ENCODE results near the gene FBXO10. TPM values are rescaled to one million over a fixed set of nuclear protein-coding genes. Genes with fewer than 3 reads are reported as not detected.

FBXO10 gene
- total RNA-seq, 1 donor, result 16.4 TPM

DNA sequence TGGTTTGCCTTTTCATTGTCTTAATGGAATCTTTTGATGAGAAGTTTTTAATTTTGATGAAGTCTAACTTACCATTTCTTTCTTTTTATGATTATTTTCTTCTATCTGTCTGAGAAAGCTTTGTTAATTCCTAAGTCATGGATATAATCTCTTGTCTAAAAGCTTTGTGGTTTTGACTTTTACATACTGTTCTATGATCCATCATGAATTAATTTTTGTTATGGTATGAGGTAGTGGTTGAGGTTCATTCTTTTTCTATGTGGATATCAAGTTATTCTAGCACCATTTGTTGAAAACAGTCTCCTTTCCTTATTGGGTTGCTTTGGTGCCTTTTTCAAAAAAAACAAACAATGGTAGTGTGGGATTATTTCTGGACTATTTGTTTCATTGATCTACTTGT, 20.4 kb downstream of the FBXO10 start:
- peak; percentile 11 for DNase-seq (ENCODE audit: low read depth)
- TF ChIP-seq, protein P1, sequence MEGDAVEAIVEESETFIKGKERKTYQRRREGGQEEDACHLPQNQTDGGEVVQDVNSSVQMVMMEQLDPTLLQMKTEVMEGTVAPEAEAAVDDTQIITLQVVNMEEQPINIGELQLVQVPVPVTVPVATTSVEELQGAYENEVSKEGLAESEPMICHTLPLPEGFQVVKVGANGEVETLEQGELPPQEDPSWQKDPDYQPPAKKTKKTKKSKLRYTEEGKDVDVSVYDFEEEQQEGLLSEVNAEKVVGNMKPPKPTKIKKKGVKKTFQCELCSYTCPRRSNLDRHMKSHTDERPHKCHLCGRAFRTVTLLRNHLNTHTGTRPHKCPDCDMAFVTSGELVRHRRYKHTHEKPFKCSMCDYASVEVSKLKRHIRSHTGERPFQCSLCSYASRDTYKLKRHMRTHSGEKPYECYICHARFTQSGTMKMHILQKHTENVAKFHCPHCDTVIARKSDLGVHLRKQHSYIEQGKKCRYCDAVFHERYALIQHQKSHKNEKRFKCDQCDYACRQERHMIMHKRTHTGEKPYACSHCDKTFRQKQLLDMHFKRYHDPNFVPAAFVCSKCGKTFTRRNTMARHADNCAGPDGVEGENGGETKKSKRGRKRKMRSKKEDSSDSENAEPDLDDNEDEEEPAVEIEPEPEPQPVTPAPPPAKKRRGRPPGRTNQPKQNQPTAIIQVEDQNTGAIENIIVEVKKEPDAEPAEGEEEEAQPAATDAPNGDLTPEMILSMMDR (IDR thresholded peaks at IDR 0.05; ENCODE audit: insufficient read depth, low read depth, low read length), result no peak

DNA sequence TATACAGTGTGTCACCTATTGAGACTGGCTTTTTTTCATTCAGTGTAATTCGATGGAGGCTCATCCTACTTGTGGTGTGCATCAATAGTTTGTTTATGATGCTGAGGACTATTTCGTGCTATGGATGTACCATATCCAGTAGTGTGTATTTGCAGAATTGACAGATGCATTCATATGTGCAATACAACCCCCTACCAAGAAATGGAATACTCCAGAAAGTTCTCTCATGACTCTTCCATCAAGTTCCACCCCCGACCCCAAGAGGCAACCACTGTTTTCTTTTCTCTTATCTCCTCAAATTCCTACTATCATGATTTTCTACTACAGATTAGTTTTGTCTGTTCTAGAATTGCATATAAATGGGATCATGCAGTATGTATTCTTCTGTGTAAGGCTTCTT, 21.9 kb downstream of the FBXO10 start:
- TF ChIP-seq, protein P1 (IDR thresholded peaks at IDR 0.05; ENCODE audit: insufficient read depth, low read depth, low read length), result no peak
- no peak for DNase-seq (ENCODE audit: low read depth)
- no peak overlapping the region for H3K4me3 ChIP-seq (ENCODE audit: low read depth, low read length)

More for the DNA sequence above, 20.4 kb downstream of the FBXO10 start:
- H3K4me3 ChIP-seq (ENCODE audit: low read depth, low read length), result no peak overlapping the region

DNA sequence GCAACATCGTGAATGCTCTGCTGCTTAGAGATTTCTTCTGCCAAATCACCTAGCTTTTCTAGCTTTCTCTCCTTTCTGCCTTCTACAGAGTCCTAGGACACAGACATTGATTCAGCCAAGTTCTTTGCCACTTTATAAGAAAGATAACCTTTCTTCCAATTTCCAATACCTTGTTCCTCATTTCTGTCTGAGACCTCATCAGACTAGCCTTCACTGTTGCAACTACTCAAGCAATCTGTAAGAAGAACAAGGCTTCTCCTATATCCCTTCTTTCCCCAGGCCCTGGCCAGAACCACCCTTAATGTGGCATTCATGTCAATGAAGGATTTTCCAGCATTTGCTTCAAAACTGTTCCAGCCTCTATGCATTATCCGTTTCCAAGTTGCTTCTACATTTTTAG, 24.3 kb downstream of the FBXO10 start:
- TF ChIP-seq, protein P1 (IDR thresholded peaks at IDR 0.05; ENCODE audit: insufficient read depth, low read depth, low read length), result no peak
- no peak overlapping the region for H3K4me3 ChIP-seq (ENCODE audit: low read depth, low read length)
- DNase-seq (ENCODE audit: low read depth), result no peak

DNA sequence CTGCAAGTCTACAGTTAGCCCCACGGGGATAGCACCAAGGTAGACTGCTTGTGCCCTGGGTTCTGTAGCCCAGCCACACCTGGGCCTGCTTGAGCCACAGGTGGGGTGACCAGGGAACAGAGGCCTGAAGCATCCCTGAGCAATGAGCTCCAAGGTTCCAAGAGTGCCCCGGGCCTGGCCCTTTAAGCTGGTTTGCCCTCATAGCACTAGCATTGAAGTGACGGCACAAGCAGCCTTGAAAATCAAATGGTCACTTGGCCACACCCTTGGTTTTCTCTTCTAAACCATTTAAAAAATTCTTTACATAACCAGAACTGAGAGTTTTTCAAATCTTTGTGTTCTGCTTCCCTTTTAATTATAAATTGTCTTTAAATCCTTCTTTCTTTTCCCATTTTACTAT, 24.7 kb downstream of the FBXO10 start:
- DNase-seq (ENCODE audit: low read depth), result no peak
- TF ChIP-seq, protein P1 (IDR thresholded peaks at IDR 0.05; ENCODE audit: insufficient read depth, low read depth, low read length), result no peak
- no peak overlapping the region for H3K4me3 ChIP-seq (ENCODE audit: low read depth, low read length)

DNA sequence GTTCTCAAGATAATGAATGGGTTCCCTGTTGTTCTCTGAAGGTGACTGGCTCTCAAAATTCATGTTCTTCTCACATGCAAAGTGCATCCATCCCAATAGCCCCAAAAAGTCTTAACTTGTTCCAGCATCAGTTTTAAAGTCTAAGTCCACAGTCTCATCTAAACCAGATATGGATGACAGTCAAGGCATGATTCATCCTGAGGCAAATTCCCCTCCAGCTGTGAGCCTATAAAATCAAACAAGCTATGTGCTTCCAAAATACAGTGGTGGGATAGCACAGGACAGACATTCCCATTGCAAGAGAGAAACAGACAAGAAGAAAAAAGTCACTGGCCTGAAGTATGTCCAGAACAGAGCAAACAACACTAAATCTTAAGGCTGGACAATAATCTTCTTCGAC, 25.4 kb downstream of the FBXO10 start:
- DNase-seq (ENCODE audit: low read depth), result peak; percentile 70
- H3K4me3 ChIP-seq (ENCODE audit: low read depth, low read length), result no peak overlapping the region
- TF ChIP-seq, protein P1 (IDR thresholded peaks at IDR 0.05; ENCODE audit: insufficient read depth, low read depth, low read length), result no peak

DNA sequence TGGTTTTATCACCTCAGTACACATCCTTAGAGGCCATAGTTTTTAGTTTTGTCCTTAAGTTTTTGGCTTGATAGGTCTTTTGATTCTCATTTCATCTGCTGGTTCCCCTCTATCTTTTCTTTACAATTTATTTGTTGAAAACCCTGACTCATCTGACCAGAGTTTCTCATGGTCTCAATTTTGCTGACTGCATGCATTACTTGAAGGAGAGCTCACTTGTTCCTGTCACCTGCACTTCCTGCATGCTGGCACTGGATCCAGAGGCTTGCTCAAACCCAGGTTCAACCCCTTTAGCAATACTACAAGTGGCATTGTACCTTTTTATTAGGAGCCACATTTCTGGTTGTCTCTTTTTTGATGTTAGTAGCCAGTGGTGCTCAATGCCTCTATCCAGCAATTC, 26.7 kb downstream of the FBXO10 start:
- TF ChIP-seq, protein P1 (IDR thresholded peaks at IDR 0.05; ENCODE audit: insufficient read depth, low read depth, low read length), result no peak
- no peak overlapping the region for H3K4me3 ChIP-seq (ENCODE audit: low read depth, low read length)
- DNase-seq (ENCODE audit: low read depth), result no peak

DNA sequence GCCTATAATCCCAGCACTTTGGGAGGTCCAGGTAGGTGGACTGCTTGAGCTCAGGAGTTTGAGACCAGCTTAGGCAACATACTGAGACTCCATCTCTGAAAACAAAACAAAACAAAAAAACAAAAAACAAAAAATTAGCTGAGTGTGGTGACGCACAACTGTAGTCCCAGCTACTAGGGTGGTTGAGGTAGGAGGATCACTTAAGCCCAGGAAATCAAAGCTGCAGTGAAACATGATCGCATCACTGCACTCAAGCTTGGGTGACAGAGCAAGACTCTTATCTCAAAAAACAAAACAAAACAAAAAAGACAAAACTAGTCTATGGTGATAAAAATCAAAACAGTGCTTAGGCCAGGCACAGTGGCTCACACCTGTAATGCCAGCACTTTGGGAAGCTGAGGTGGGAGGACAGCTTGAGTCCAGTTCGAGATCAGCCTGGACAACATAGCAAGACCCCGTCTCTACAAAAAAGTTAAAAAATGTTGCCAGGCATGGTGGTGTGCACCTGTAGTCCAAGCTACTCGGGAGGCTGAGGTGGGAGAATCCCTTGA, 28.8 kb downstream of the FBXO10 start:
- DNase-seq (ENCODE audit: low read depth), result no peak
- H3K4me3 ChIP-seq (ENCODE audit: low read depth, low read length), result no peak overlapping the region
- TF ChIP-seq, protein P1 (IDR thresholded peaks at IDR 0.05; ENCODE audit: insufficient read depth, low read depth, low read length), result no peak
